Motor neuron (in vitro differentiated cells): ENCODE measurements around the gene CCDC106. TPM values are rescaled to one million over a fixed set of nuclear protein-coding genes. Genes with fewer than 3 reads are reported as not detected.

Experiments used
- ATAC-seq, 8 experiments: fragments of 200-7000 bp; cut with Tn5 transposase; replicated peaks in 6 of 8; 2 replicates each; pipeline ENCODE4 v1.8.0; 2021; ENCODE audit warnings: mild to moderate bottlenecking in 8 of 8, moderate library complexity in 8 of 8
- H3K27ac ChIP-seq, 2 donors: fragments of 250-450 bp; sonication (Bioruptor Pico); 2 replicates each; pipeline ENCODE4 v1.9.0; 2021; ENCODE audit warnings: antibody characterized with exemption in 2 of 2, mild to moderate bottlenecking in 2 of 2, moderate library complexity in 1 of 2
- H3K4me1 ChIP-seq, 2 donors: fragments of 250-450 bp; sonication (Bioruptor Pico); replicated peaks in 1 of 2; 2 replicates each; pipeline ENCODE4 v1.6.1; 2021; ENCODE audit warnings: antibody characterized with exemption in 2 of 2, mild to moderate bottlenecking in 2 of 2, moderate library complexity in 1 of 2
- H3K4me3 ChIP-seq, 5 donors: fragments of 250-450 bp; sonication (Bioruptor Pico); 2 replicates each; pipeline ENCODE4 v1.9.0; 2021; ENCODE audit warnings: antibody characterized with exemption in 5 of 5, mild to moderate bottlenecking in 5 of 5, moderate library complexity in 4 of 5
- WGBS, 10 experiments: fragments of 450-650 bp; shearing (Covaris generic); methylation state at CpG; one replicate each; pipeline ENCODE4 v1.0.0; 2022; 5-methylcytosine and 5-hydroxymethylcytosine counted together
- in situ Hi-C, 9 experiments: fragments of 400-800 bp; cut with MboI; loops; one replicate each; pipeline ENCODE4 v1.15.0; 2021; ENCODE audit warnings: low sequenced_read_pairs in 9 of 9, low pct_unique_long_range_greater_than_20kb in 2 of 9; ENCODE audit not compliant: unreplicated experiment in 9 of 9
- total RNA-seq, 8 experiments: library from RNA; unstranded; fragments of 300-600 nt; gene quantifications; 2 replicates each; pipeline versions ENCODE4 v1.2.3 to v1.2.4, GENCODE V29; 2022

The CCDC106 gene
- total RNA-seq, 8 experiments from 2014 or later = 9.8 to 23.6 (median 13.6) TPM

GRCh38 chr19:55649268-55650125, 1.5 kb downstream of the CCDC106 start:
- WGBS, 10 experiments = 68 to 100% (median 89%) methylated on average over 1 to 8 of the region's 17 CpGs; no CpG with 5 or more reads in 5 of the 10 experiments
- H3K4me3 ChIP-seq = peak overlapping the region in 4 of 5 donors; percentile 82 to 99 (median 96)
- ATAC-seq = peak in 1 of 8 experiments; percentile 1
- H3K4me1 ChIP-seq = peaks cover 7 to 11% of the 10 kb centered on the region in 2 donors
- no peak overlapping the region for H3K27ac ChIP-seq
- in situ Hi-C loops = loop anchor here in 3 of 9 experiments (25.0 kb wide), 1 partner anchor 512 kb away; the partner anchor contains the start of gene TNNT1 (in 3 of the 3)

DNA sequence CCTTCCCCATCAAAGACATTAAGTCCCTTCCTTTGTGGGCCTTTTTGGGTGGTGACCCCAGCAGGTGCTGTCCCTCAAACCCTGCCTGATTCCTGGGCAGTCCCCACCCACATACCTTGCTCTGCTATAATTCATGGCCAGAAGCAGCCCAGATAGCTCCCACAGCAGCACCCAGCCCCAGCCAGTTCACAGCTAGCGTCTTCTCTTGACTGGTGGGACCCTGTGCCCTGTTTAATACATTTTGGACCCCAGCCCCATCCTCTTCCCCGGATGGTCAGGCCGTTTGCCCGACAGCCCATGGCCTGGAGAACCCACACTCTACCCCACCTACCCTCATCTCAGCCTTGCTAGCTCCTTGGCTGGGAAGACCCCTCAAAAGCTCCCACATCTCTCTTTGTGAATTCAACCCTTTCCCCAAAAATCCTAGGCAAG, 2.1 kb downstream of the CCDC106 start:
- in situ Hi-C loops = no loop called here

DNA sequence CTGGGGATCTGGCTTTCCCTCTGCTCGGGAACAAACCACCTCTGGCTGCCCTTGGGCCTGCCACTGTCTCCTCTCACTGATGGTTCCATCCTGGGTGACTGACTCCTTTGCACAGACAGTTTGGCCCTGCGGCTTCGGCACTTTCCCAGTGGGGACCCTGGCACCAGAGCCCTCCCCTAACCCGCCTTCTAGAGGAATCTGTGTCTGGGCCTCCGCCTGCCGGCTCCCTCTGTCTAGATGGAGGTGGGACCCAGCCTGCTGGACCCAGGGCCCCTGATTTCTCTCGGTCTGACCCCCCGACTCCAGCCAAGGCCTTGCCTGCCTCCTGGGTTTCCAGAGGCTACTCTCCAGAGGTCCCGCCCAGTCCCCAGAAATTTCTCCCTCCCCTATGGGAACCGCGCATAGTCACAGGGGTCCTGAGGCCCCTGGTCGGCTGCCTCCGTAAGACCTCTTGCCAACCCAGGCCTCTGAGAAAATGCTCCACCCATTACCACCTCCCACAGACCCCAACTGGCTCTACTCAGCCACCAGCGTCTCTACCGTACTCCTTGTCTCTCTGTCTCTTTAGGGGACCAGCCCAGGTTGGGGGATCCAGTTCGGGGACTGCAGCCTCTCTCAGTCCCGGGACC, 2.7 kb downstream of the CCDC106 start:
- Histone ChIP-seq H3K27ac (no peak overlapping the region), H3K4me3 (no peak overlapping the region), H3K4me1 (peaks cover 6 to 11% of the 10 kb centered on the region in 2 donors)
- no peak for ATAC-seq
- in situ Hi-C loops = no loop called here
- WGBS, 10 experiments = 40 to 100% (median 92%) methylated on average over 1 to 5 of the region's 17 CpGs; no CpG with 5 or more reads in 1 of the 10 experiments

More for the DNA sequence above, 2.1 kb downstream of the CCDC106 start:
- no peak for ATAC-seq
- Histone ChIP-seq H3K27ac (no peak overlapping the region), H3K4me3 (no peak overlapping the region), H3K4me1 (peaks cover 6 to 11% of the 10 kb centered on the region in 2 donors)
- WGBS, 10 experiments = 92 to 100% (median 100%) methylated on average over 1 to 2 of the region's 4 CpGs; no CpG with 5 or more reads in 6 of the 10 experiments

DNA sequence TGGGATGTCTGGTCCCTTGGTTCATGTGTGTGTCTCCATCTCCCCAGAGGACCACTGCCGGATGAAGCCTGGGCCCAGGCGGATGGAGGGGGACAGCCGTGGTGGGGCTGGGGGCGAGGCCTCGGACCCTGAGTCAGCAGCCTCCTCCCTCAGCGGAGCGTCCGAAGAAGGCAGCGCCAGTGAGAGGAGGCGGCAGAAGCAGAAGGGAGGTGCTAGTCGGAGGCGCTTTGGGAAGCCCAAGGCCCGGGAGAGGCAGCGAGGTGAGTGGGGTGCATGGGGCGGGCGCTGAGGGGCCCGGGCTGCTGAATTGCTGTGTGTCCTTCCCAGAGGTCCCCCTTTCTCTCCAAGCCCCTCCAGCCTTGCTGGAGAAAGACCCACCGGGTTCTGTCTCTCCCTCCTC, 3.2 kb downstream of the CCDC106 start:
- H3K4me3 ChIP-seq = no peak overlapping the region
- no peak overlapping the region for H3K27ac ChIP-seq
- no peak for ATAC-seq
- 97% methylated on average over 5 of the region's 18 CpGs; no CpG with 5 or more reads in 9 of the 10 experiments for WGBS, 10 experiments
- in situ Hi-C loops = no loop called here
- peaks cover 6 to 11% of the 10 kb centered on the region in 2 donors for H3K4me1 ChIP-seq

GRCh38 chr19:55652311-55653128, 4.5 kb downstream of the CCDC106 start:
- in situ Hi-C loops = no loop called here
- no CpG with 5 or more reads among the region's 71 CpGs for WGBS, 10 experiments
- Histone ChIP-seq H3K27ac (no peak overlapping the region), H3K4me3 (no peak overlapping the region), H3K4me1 (peaks cover 9 to 15% of the 10 kb centered on the region in 2 donors)
- no peak for ATAC-seq

DNA sequence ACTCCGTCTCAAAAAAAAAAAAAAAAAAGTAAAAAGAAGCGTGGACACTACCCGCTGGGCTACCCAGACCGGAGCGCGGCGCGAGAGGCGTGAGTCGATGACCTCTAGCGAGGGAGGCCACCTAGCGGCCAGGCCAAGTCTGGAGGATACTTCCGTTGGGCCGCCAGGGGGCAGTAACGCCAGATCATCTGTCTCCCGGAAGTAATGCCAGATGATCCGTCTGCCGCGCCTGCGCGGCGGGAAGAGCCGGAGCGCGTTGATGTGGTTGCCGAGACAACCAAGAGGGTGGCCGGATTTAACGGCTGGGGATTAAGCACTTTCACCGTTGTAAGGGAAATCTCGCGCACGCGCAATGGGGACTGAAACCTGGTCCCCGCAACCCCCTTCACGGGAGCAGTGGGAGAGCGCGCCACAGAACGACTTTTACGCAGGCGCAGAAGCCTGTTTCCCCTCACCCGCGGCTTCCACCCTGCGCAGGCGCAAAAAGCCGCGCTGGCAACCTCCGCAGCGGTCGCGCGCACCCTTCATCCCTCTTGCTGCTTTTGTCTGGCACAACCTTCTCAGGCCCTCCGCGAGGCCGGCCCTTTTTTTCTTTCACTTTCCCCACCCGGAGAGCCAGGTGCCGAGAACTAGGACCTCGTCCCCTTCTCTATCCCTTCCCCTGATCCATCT, 5.8 kb downstream of the CCDC106 start:
- peaks cover 14 to 15% of the 10 kb centered on the region in 2 donors for H3K4me1 ChIP-seq

DNA sequence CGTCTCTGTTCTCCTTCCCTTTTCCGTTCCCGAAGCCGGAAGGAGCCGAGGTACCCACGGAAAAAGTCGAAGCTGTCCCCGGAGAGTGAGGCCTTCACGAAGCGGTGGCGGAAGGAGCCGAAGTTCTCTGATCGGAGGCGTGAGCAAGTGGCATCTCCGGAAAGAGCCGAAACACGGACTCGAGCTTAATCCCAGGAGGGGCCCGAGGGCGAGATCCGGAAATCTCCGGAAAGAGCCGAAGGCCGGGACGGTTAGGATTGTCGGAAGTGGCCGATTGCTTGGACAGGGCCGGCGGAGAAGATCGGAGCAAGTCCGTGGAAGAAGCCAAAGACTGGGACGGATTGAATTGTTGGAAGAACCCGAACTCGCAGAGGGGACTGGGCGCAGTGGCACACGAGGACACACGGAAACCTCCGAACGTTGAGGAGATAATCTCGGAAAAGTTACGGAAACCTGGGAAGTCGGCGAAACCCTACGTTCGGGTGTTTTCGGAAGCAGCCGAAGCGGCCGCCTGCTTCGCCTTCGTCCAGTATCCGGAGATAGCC, 6.4 kb downstream of the CCDC106 start:
- peak; percentile 68 to 82 (median 72) for ATAC-seq
- peak overlapping the region; percentile 70 to 96 (median 89) for H3K4me3 ChIP-seq
- H3K27ac ChIP-seq = peak overlapping the region; percentile 100
- 0 to 2% (median 0%) methylated on average over 1 to 13 of the region's 52 CpGs; no CpG with 5 or more reads in 3 of the 10 experiments for WGBS, 10 experiments
- in situ Hi-C loops = no loop called here
- H3K4me1 ChIP-seq = peaks cover 9 to 10% of the 10 kb centered on the region in 2 donors

More for the DNA sequence above, 5.8 kb downstream of the CCDC106 start:
- ATAC-seq = peak; percentile 25 to 76 (median 68)
- 0 to 1% (median 0%) methylated on average over 2 to 33 of the region's 57 CpGs; no CpG with 5 or more reads in 4 of the 10 experiments for WGBS, 10 experiments
- H3K27ac ChIP-seq = peak overlapping the region; percentile 100
- in situ Hi-C loops = no loop called here
- peak overlapping the region; percentile 70 to 96 (median 89) for H3K4me3 ChIP-seq

- peak within 1 kb of the TSS; percentile 100 for H3K27ac ChIP-seq
- peaks cover 9 to 10% of the 10 kb centered on the region in 2 donors for H3K4me1 ChIP-seq
- ATAC-seq = peak; percentile 34 to 59 (median 53)
- WGBS, 10 experiments = 0 to 5% (median 2%) methylated on average over 2 to 10 of the region's 95 CpGs; no CpG with 5 or more reads in 4 of the 10 experiments
- H3K4me3 ChIP-seq = peak within 1 kb of the TSS; percentile 70 to 96 (median 89)
- in situ Hi-C loops = no loop called here
Measured at GRCh38 chr19:55654868-55655647, 7.0 kb downstream of the CCDC106 start, which contains the start of gene U2AF2. U2AF2 (plus strand) TSS chr19:55655035; CDS start chr19:55655105, 70 bp downstream.

GRCh38 chr19:55655648-55656040, 7.6 kb downstream of the CCDC106 start:
- H3K4me1 ChIP-seq = peaks cover 9 to 10% of the 10 kb centered on the region in 2 donors
- no peak for ATAC-seq
- in situ Hi-C loops = no loop called here
- WGBS, 10 experiments = 0 to 7% (median 0%) methylated on average over 3 to 16 of the region's 19 CpGs; no CpG with 5 or more reads in 3 of the 10 experiments
- peak overlapping the region; percentile 70 to 96 (median 89) for H3K4me3 ChIP-seq
- H3K27ac ChIP-seq = peak overlapping the region; percentile 100

- Histone ChIP-seq H3K4me1 (peaks cover 9 to 10% of the 10 kb centered on the region in 2 donors), H3K27ac (no peak overlapping the region), H3K4me3 (peak overlapping the region; percentile 70 to 96 (median 89))
- WGBS, 10 experiments = 7 to 84% (median 45%) methylated on average over 2 to 7 of the region's 7 CpGs; no CpG with 5 or more reads in 1 of the 10 experiments
- in situ Hi-C loops = no loop called here
- no peak for ATAC-seq
Measured at GRCh38 chr19:55656552-55656951, 8.5 kb downstream of the CCDC106 start.
